Kidney (tissue), 14 donors: ENCODE data around the gene TGM3. TPM values are rescaled to one million over a fixed set of nuclear protein-coding genes. Genes with fewer than 3 reads are reported as not detected.

ENCODE experiments used
- DNase-seq, 5 donors: peaks; one replicate each; pipeline ENCODE4 v3.0.0-alpha.2; 2013 to 2020
- FAIRE-seq: peaks from 2 replicates; lab custom pipeline; 2012; peaks lifted over from hg19 to GRCh38; lab: Jason Lieb, UNC
- H3K27ac ChIP-seq, 2 donors: one replicate each; pipeline ENCODE4 v1.7.0; 2013; ENCODE audit warnings: low read depth in 2 of 2, low read length in 2 of 2, inconsistent platforms in 1 of 2
- H3K27me3 ChIP-seq: one replicate; pipeline ENCODE4 v1.7.1; 2013; ENCODE audit warnings: low read length, inconsistent platforms; ENCODE audit not compliant: control insufficient read depth, insufficient read depth
- H3K36me3 ChIP-seq, 3 donors: one replicate each; pipeline versions ENCODE4 v1.7.0 to v1.7.1; 2013; ENCODE audit warnings: low read length in 3 of 3, control low read depth in 1 of 3, inconsistent platforms in 1 of 3; ENCODE audit not compliant: insufficient read depth in 3 of 3, control insufficient read depth in 2 of 3
- H3K4me1 ChIP-seq, 3 donors: one replicate each; pipeline versions ENCODE4 v1.7.0 to v1.7.1; 2013; ENCODE audit warnings: low read length in 3 of 3, inconsistent platforms in 1 of 3, low read depth in 1 of 3; ENCODE audit not compliant: control insufficient read depth in 2 of 3, insufficient read depth in 2 of 3
- H3K4me3 ChIP-seq, 3 donors: one replicate each; pipeline versions ENCODE4 v1.7.0 to v1.8.1; 2013; ENCODE audit warnings: low read length in 3 of 3, control low read depth in 1 of 3, inconsistent platforms in 1 of 3
- H3K9ac ChIP-seq, 3 donors: one replicate each; pipeline versions ENCODE4 v1.7.0 to v1.7.1; 2013; ENCODE audit warnings: low read length in 3 of 3, control low read depth in 1 of 3, inconsistent platforms in 1 of 3
- H3K9me3 ChIP-seq, 3 donors: one replicate each; pipeline versions ENCODE4 v1.7.0 to v1.7.1; 2013; ENCODE audit warnings: low read length in 3 of 3, control low read depth in 1 of 3, inconsistent platforms in 1 of 3; ENCODE audit not compliant: control insufficient read depth in 2 of 3, insufficient read depth in 1 of 3
- intact Hi-C: fragments of 100-400 bp; cut with DNase I; formaldehyde crosslinking; loops from one replicate; pipeline ENCODE4 v1.11.1; 2022
- polyA plus RNA-seq: library from polyadenylated mRNA; stranded (reverse); fragments of 350-450 nt; fragmentation: Illumina TruSeq; extraction: RNeasy Lipid Tissue Mini Kit (QIAGEN cat#74804); gene quantifications from one replicate; pipeline ENCODE4 v1.2.3, GENCODE V29; 2014; ENCODE audit warnings: low read depth, low replicate concordance; ENCODE audit not compliant: insufficient read depth
- total RNA-seq: library from RNA; stranded (reverse); fragmentation: NEBNext Ultra II Directional; extraction: Animal tissue kit (Norgen Biotek cat#: 25700); gene quantifications from one replicate; pipeline ENCODE4 v1.2.1, GENCODE V29; 2021
- TF ChIP-seq, protein P1 (sequence below): IDR thresholded peaks from 3 replicates; pipeline ENCODE4 v1.5.1; 2012; ENCODE audit warnings: mild to moderate bottlenecking, moderate library complexity, borderline replicate concordance; ENCODE audit not compliant: insufficient read depth; ENCODE audit errors: extremely low read depth
- donor health status: control.
- donor health status: control.
- donor health status: control.
- donor health status: control.
- donor health status: control.
- donor health status: DM: yes; HTN: yes; CAD: no.
- donor health status: Normal renal cell carcinoma (clear cell type).

The TGM3 gene
- total and polyA plus RNA-seq, 2 donors from 2014 or later = 0.13 TPM; not detected in 1

- Histone ChIP-seq H3K4me3 (no peak overlapping the region), H3K4me1 (peaks cover 0 to 3% (median 2%) of the 10 kb centered on the region in 3 donors), H3K9me3 (no peaks in the 10 kb centered on the region), H3K9ac (no peak overlapping the region), H3K27ac (no peak overlapping the region), H3K36me3 (no peaks in the 10 kb centered on the region), H3K27me3 (no peaks in the 10 kb centered on the region)
- TF ChIP-seq, protein P1, sequence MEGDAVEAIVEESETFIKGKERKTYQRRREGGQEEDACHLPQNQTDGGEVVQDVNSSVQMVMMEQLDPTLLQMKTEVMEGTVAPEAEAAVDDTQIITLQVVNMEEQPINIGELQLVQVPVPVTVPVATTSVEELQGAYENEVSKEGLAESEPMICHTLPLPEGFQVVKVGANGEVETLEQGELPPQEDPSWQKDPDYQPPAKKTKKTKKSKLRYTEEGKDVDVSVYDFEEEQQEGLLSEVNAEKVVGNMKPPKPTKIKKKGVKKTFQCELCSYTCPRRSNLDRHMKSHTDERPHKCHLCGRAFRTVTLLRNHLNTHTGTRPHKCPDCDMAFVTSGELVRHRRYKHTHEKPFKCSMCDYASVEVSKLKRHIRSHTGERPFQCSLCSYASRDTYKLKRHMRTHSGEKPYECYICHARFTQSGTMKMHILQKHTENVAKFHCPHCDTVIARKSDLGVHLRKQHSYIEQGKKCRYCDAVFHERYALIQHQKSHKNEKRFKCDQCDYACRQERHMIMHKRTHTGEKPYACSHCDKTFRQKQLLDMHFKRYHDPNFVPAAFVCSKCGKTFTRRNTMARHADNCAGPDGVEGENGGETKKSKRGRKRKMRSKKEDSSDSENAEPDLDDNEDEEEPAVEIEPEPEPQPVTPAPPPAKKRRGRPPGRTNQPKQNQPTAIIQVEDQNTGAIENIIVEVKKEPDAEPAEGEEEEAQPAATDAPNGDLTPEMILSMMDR = no peak
- FAIRE-seq (no peak), DNase-seq (no peak)
- intact Hi-C loops = no loop called here
Measured at GRCh38 chr20:2298116-2298515, 2.3 kb downstream of the TGM3 start.

DNA sequence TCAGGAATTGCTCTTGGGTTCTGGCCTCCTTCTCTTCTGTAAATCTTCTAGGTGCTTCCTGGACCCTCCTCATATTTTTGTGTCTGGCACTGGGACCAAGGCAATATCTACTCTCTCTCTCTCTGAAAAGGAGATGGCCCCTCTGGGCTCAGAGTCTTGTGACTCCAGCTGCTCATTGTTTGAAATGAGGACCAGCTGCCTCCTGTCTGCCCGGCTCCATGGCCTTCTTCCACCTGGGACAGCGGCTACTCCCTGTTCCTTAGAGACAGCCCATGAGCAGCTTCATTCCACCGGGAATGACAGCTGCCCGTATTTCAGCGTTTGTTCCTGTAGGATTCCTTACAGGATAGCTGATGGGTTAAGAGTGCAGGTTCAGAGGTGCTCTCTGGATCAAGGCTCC, 2.9 kb downstream of the TGM3 start:
- DNase-seq = peak in 1 of 5 donors; percentile 71
- TF ChIP-seq, protein P1 = no peak
- Histone ChIP-seq H3K4me3 (no peak overlapping the region), H3K4me1 (peaks cover 0 to 3% (median 2%) of the 10 kb centered on the region in 3 donors), H3K27ac (no peak overlapping the region), H3K27me3 (no peaks in the 10 kb centered on the region), H3K9ac (no peak overlapping the region), H3K9me3 (no peaks in the 10 kb centered on the region), H3K36me3 (no peaks in the 10 kb centered on the region)
- no peak for FAIRE-seq
- intact Hi-C loops = no loop called here

DNA sequence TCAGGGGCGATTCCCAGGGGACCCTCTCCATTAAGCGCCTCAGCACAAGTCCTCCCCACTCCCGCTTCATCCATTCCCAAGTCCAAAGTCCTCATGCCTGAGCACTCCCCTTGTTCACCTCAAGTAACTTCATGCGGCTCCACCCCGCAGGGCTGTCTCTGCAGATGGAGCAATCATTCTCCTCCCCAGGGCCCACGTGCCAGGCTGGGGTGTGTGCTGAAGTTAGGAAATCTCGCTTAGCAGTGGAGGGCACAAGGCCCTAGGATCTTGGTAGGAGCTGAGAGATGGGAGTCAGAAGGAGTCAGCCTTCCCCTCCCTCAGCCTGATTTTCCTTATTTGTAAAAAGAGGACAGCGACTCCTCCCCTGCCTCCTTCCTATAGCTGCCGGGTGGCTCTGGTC, 3.5 kb downstream of the TGM3 start:
- intact Hi-C loops = no loop called here
- no peak for FAIRE-seq
- no peak overlapping the region for H3K27ac ChIP-seq

More for the DNA sequence above, 3.5 kb downstream of the TGM3 start:
- Histone ChIP-seq H3K9me3 (no peaks in the 10 kb centered on the region), H3K4me3 (no peak overlapping the region), H3K4me1 (peaks cover 0 to 3% (median 2%) of the 10 kb centered on the region in 3 donors), H3K9ac (no peak overlapping the region), H3K27me3 (no peaks in the 10 kb centered on the region), H3K36me3 (no peaks in the 10 kb centered on the region)
- TF ChIP-seq, protein P1 = no peak
- DNase-seq = peak in 4 of 5 donors; percentile 44 to 75 (median 56)
